Lower leg skin (tissue), 4 donors: ENCODE data around the gene TUBA4A. TPM values are rescaled to one million over a fixed set of nuclear protein-coding genes. Genes with fewer than 3 reads are reported as not detected.
A peak's percentile ranks its signal among the peaks of the same experiment; 100 is the strongest.

Experiments
- DNase-seq, 2 donors: peaks; one replicate each; pipeline ENCODE4 v3.0.0-alpha.2; 2019; ENCODE audit warnings: low spot score in 2 of 2
- H3K4me3 ChIP-seq: fragments of 200-600 bp; sonication (generic); 2 replicates; pipeline ENCODE4 v1.5.1; 2017; ENCODE audit warnings: mild to moderate bottlenecking, low read depth; ENCODE audit not compliant: poor library complexity, severe bottlenecking
- CTCF ChIP-seq, 3 donors: fragments of 450-650 bp; IDR thresholded peaks; one replicate each; pipeline ENCODE4 v1.5.1; 2016; ENCODE audit warnings: antibody characterized with exemption in 3 of 3, mild to moderate bottlenecking in 3 of 3, moderate library complexity in 2 of 3
- POLR2A ChIP-seq, 2 donors: fragments of 450-650 bp; IDR thresholded peaks; one replicate each; pipeline ENCODE4 v1.6.1; 2016 to 2017; ENCODE audit warnings: antibody characterized with exemption in 2 of 2, mild to moderate bottlenecking in 1 of 2, moderate library complexity in 1 of 2
- WGBS, 2 donors: methylation state at CpG; one replicate each; pipeline ENCODE4 v1.1.5; 2018; 5-methylcytosine and 5-hydroxymethylcytosine counted together
- intact Hi-C: fragments of 100-400 bp; cut with DNase I; formaldehyde crosslinking; loops from one replicate; pipeline ENCODE4 v1.15.0; 2023; ENCODE audit warnings: low total_unique reads
- total RNA-seq, 4 donors: library from RNA; depleted of rRNA; stranded (reverse); fragments of >200 nt; gene quantifications; one replicate each; pipeline ENCODE4 v1.1.0, GENCODE V29; 2016

The TUBA4A gene
- 100 to 1,000 TPM; 181 to 522 (median 240) TPM for total RNA-seq

GRCh38 chr2:219253753-219254589, at the start of gene TUBA4A:
Gene TUBA4A (minus strand): TSS chr2:219253918. CDS start chr2:219253858, 60 bp downstream.
- WGBS, 2 donors: 1% methylated on average over 16 to 37 of the region's 76 CpGs

GRCh38 chr2:219302412-219302968, 48.8 kb upstream of the TUBA4A start:
- WGBS, 2 donors: 64 to 69% methylated on average over 11 of the region's 11 CpGs
- DNase-seq: peak in 1 of 2 donors; percentile 10
- TF ChIP-seq POLR2A (IDR thresholded peaks at IDR 0.05) (no peak), CTCF (IDR thresholded peaks at IDR 0.05) (no peak)
- no peak overlapping the region for H3K4me3 ChIP-seq
- intact Hi-C loops: no loop called here

More at GRCh38 chr2:219253753-219254589, at the start of gene TUBA4A:
- peak within 1 kb of the TSS; percentile 57 for H3K4me3 ChIP-seq
- DNase-seq: peak; percentile 80 to 96
- intact Hi-C loops: no loop called here
- TF ChIP-seq POLR2A (IDR thresholded peaks at IDR 0.05) (peak in 1 of 2 donors; percentile 80), CTCF (IDR thresholded peaks at IDR 0.05) (no peak)

GRCh38 chr2:219300022-219300421, 46.3 kb upstream of the TUBA4A start:
- TF ChIP-seq POLR2A (IDR thresholded peaks at IDR 0.05) (no peak), CTCF (IDR thresholded peaks at IDR 0.05) (no peak)
- 60 to 68% methylated on average over 5 of the region's 5 CpGs for WGBS, 2 donors
- DNase-seq: no peak
- no peak overlapping the region for H3K4me3 ChIP-seq
- intact Hi-C loops: no loop called here

- 72 to 77% methylated on average over 5 to 6 of the region's 6 CpGs for WGBS, 2 donors
- intact Hi-C loops: loop anchor here (5.0 kb wide), 1 partner anchor 137 kb away; the partner anchor contains the start of gene NHEJ1
- no peak overlapping the region for H3K4me3 ChIP-seq
- no peak for TF ChIP-seq CTCF (IDR thresholded peaks at IDR 0.05)
- DNase-seq: no peak
Observed at GRCh38 chr2:219299372-219299760, 45.6 kb upstream of the TUBA4A start.

- no peak overlapping the region for H3K4me3 ChIP-seq
- WGBS, 2 donors: 17% methylated on average over 15 of the region's 15 CpGs
- peak; percentile 83 to 97 for DNase-seq
- intact Hi-C loops: loop anchor here (5.0 kb wide), 1 partner anchor 137 kb away; the partner anchor contains the start of gene NHEJ1
- TF ChIP-seq CTCF (IDR thresholded peaks at IDR 0.05): peak in 1 of 3 donors; percentile 96
- no peak for TF ChIP-seq POLR2A (IDR thresholded peaks at IDR 0.05)
Observed at GRCh38 chr2:219298759-219299371, 45.1 kb upstream of the TUBA4A start.
